HG02759 (cell line): ENCODE data around the gene SLMAP.
"Not testable (repeated sequence)": the region's sequence is repeated elsewhere in the genome, so short reads cannot be mapped to it uniquely, and the experiment has no call there.

Experiments
- ATAC-seq: cut with Tn5 transposase; IDR thresholded peaks from one replicate; pipeline ENCODE4 v1.9.1; 2021; ENCODE audit warnings: mild to moderate bottlenecking, moderate library complexity; ENCODE audit not compliant: unreplicated experiment

SLMAP gene

GRCh38 chr3:57869110-57869509 is 113.0 kb downstream of the SLMAP start:
- ATAC-seq, result not testable (repeated sequence)

- ATAC-seq, result no peak
These were observed 116.5 kb downstream of the SLMAP start for GRCh38 chr3:57872606-57873005.

GRCh38 chr3:57876632-57877031 is 120.5 kb downstream of the SLMAP start:
- no peak for ATAC-seq

GRCh38 chr3:57877116-57877515 is 121.0 kb downstream of the SLMAP start:
- ATAC-seq, result no peak

- not testable (repeated sequence) for ATAC-seq
These were observed 128.3 kb downstream of the SLMAP start for GRCh38 chr3:57884436-57884835.

GRCh38 chr3:57889807-57890206 is 133.7 kb downstream of the SLMAP start:
- no peak for ATAC-seq

GRCh38 chr3:57890874-57891273 is 134.8 kb downstream of the SLMAP start:
- ATAC-seq, result no peak

GRCh38 chr3:57892423-57892822 is 136.3 kb downstream of the SLMAP start:
- no peak for ATAC-seq

GRCh38 chr3:57893156-57893555 is 137.0 kb downstream of the SLMAP start:
- ATAC-seq, result no peak

GRCh38 chr3:57893668-57894067 is 137.6 kb downstream of the SLMAP start:
- no peak for ATAC-seq

- ATAC-seq, result no peak
These were observed 139.9 kb downstream of the SLMAP start for GRCh38 chr3:57896031-57896430.

- no peak for ATAC-seq
These were observed 140.6 kb downstream of the SLMAP start for GRCh38 chr3:57896691-57897090.

- ATAC-seq, result no peak
These were observed 144.7 kb downstream of the SLMAP start for GRCh38 chr3:57900786-57901185.

- no peak for ATAC-seq
These were observed 147.2 kb downstream of the SLMAP start for GRCh38 chr3:57903124-57903890.

- ATAC-seq, result no peak
These were observed 154.9 kb downstream of the SLMAP start for GRCh38 chr3:57910990-57911389.

- no peak for ATAC-seq
These were observed 155.5 kb downstream of the SLMAP start for GRCh38 chr3:57911593-57911992.

- ATAC-seq, result no peak
These were observed 161.5 kb downstream of the SLMAP start for GRCh38 chr3:57917601-57918000.

- no peak for ATAC-seq
These were observed 162.2 kb downstream of the SLMAP start for GRCh38 chr3:57918123-57918837.

GRCh38 chr3:57919987-57920386 is 163.9 kb downstream of the SLMAP start:
- ATAC-seq, result no peak

- ATAC-seq, result no peak
These were observed 167.0 kb downstream of the SLMAP start for GRCh38 chr3:57923101-57923500.

- no peak for ATAC-seq
These were observed 167.6 kb downstream of the SLMAP start for GRCh38 chr3:57923752-57924151.

GRCh38 chr3:57927166-57927565 is 171.1 kb downstream of the SLMAP start:
- no peak for ATAC-seq
